ENCODE data around the gene PIK3C2G.

The PIK3C2G gene

DNA sequence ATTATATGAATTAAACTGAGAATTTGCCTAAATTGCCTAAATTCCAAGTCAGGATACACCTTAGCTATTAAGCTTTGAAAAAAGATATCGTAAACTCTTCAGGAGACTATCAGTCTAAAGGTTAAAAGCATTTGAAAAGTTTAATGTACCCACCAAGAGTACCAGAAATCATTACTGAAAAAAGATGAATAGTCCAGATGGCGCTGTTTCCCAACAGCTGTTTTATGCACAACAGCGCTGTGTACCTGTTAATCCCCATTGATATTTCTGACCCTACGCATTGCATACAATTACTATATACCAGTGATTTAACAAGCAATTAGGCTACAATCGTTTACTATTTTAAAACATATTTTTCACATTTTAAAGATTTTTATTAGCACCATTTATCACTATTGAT is 291.5 kb downstream of the PIK3C2G start:
- DNase-seq (ENCODE audit: low spot score) = no peak

GRCh38 chr12:18556161-18556560 is 294.8 kb downstream of the PIK3C2G start:
- no peak for DNase-seq (ENCODE audit: low spot score)

DNA sequence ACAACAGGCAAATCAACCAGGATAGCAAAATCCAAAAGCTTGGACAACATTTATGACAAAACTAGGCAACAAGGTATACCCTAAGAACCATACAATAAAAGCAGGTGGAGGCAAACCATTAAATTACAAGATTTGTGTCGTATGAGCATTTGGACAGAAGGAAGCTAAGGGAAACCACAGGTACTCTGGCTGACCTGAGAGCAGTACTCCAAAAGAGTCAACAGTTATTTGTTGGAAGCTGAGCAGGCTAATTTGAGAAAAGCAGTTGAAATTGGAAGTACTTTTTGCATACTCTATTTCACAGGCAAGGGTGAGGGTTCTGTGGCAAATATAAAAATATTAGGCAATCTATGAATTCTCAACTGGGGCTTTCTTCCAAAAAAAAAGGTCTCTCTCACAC is 297.9 kb downstream of the PIK3C2G start:
- DNase-seq (ENCODE audit: low spot score) = no peak

DNA sequence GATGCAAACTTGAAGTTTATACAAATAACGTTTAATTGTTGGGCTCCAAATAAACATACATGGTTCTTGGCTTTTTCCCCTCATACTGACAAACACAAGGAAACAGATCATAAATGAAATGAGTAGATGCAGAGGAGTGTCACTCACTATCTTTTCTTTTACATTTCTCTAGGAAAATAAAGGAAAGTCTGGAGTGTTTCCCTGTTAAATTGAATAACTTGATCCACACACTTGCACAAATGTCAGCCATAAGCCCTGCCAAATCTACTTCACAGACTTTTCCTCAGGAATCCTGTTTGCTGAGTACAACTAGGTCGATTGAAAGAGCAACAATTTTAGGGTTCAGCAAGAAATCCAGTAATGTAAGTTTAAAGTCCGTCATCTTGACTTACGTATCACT is 301.2 kb downstream of the PIK3C2G start:
- no peak for DNase-seq (ENCODE audit: low spot score)

- no peak for DNase-seq (ENCODE audit: low spot score)
These were observed 303.0 kb downstream of the PIK3C2G start for GRCh38 chr12:18564306-18564705.

GRCh38 chr12:18567787-18568186 is 306.5 kb downstream of the PIK3C2G start:
- DNase-seq (ENCODE audit: low spot score) = no peak

- DNase-seq (ENCODE audit: low spot score) = no peak
These were observed 309.2 kb downstream of the PIK3C2G start for GRCh38 chr12:18570543-18570942.

GRCh38 chr12:18576104-18576626 is 314.8 kb downstream of the PIK3C2G start:
- no peak for DNase-seq (ENCODE audit: low spot score)

- no peak for DNase-seq (ENCODE audit: low spot score)
These were observed 315.3 kb downstream of the PIK3C2G start for GRCh38 chr12:18576648-18577047.

DNA sequence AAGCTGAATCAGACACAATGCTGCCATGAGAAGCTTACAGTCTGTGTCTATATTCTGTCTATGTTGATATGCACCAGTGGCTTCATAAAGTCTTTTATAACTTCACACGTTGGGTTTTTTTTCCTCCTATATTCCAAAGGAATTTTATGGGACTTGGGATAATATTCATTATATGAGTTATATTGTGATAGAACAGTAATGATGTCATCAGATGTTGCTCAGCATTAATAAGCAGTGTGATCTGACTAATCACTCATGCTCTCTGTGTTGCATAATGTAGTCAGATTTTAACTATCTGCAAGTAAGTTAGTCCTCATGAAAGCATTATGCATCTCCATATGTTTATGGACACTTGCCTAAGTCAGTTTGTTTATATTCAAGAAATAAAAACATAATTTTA is 316.9 kb downstream of the PIK3C2G start:
- DNase-seq (ENCODE audit: low spot score) = no peak

GRCh38 chr12:18580291-18580690 is 319.0 kb downstream of the PIK3C2G start:
- no peak for DNase-seq (ENCODE audit: low spot score)

DNA sequence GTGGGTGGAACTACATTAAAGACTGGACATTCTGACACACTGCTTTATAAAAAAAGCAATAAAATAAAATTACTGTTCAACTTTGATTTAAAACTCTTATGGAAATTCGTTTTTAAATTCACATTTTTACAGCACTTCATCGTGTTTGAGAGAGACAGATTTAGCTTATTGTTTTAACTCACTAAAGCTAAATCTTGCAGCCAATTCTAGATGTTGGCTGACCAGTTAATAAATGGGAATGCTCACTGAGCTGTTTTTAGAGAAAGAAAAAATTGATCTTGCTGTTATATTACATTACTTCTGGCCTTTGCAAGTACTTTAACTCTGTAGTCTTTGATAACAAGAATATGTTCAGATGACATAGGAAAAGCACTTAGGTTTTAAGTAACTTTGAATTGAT is 319.4 kb downstream of the PIK3C2G start:
- DNase-seq (ENCODE audit: low spot score) = no peak

GRCh38 chr12:18581232-18581962 is 320.1 kb downstream of the PIK3C2G start:
- no peak for DNase-seq (ENCODE audit: low spot score)

DNA sequence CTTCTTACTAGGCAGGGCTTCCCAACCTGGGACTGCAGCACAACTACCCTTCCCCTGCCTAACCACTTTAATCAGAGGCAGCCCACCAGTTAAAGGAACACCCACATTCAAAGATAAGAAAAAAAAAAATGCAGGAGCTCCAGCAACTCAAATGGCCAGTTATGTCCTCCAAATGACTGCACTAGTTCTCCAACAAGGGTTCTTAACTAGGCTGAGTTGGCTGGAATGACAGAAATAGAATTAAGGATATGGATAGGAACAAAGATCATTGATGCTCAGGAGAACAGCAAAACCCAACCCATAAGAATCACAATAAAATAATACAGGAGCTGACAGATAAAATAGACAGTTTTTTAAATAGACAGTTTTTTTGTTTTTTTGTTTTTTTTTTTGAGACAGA is 322.3 kb downstream of the PIK3C2G start:
- no peak for DNase-seq (ENCODE audit: low spot score)

DNA sequence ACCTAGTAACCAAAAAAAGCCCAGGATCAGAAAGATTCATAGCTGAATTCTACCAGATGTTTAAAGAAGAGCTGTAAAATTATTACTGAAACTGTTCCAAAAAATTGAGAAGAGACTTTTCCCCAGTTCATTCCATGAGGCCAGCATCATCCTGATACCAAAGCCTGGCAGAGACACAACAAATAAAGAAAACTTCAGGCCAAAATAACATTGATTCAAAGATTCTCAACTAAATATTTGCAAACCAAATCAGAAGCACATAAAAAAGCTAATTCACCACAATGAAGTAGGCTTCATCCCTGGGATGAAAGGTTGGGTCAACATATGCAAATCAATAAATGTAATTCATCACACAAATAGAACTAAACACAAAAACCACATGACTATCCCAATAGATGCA is 325.3 kb downstream of the PIK3C2G start:
- no peak for DNase-seq (ENCODE audit: low spot score)

GRCh38 chr12:18589316-18589715 is 328.0 kb downstream of the PIK3C2G start:
- DNase-seq (ENCODE audit: low spot score) = no peak

DNA sequence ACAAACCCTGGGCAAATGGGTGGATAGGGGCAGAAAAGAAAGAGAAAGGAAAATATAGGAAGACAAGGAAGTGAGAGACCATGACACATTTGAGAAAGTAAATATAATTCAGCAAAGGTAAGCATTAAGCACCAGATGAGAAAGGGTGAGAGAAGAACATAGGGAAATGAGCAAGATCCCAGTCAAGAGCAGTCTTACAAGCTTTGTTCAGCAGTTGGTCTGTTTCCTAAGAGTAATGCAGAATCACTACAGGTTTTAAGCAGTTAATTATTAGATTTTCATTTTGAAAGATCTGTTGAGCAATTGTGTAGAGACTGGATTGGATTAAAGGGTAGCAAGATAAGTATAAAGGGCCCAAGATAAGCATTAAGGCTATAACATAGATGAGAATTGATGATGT is 330.2 kb downstream of the PIK3C2G start:
- DNase-seq (ENCODE audit: low spot score) = no peak

- DNase-seq (ENCODE audit: low spot score) = no peak
These were observed 334.1 kb downstream of the PIK3C2G start for GRCh38 chr12:18595412-18595811.

DNA sequence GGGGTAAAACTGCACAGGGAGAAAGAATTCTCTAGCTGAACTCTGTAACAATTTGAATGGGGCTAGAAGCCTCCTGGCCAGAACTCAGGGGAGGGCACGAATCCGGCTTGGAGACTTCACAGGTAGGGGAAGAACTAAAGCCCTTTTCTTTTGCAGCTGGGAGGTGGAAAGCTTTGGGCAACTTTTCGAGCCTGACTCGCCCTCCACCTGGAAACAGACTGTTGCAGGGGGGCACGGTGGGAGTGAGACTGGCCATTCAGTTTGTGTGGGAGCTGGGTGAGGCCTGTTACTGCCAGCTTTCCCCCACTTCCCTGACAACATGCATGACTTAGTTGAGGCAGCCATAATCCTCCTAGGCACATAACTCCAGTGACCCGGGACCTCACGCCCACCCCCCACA is 340.6 kb downstream of the PIK3C2G start:
- DNase-seq (ENCODE audit: low spot score) = no peak

DNA sequence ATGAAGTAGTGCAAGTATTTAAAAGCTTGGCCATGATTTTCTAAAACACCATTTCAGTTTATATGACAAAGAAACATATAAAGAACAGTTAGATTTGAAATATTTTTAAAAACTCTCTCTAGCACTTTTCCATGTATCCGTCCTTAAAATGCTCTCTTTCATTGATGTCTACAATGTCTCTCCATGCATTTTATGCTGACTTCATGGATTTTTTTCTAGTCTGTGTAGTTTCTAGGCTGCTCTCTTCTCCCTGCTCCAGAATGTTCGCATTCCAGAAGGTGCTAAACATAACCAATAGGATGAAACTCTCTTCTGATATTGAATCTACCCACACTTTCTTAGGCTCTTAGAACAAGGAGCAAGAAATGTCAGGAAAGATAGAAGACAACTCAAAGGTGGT is 351.7 kb downstream of the PIK3C2G start:
- no peak for DNase-seq (ENCODE audit: low spot score)

GRCh38 chr12:18620986-18621385 is 359.7 kb downstream of the PIK3C2G start:
- no peak for DNase-seq (ENCODE audit: low spot score)

GRCh38 chr12:18629445-18629844 is 368.1 kb downstream of the PIK3C2G start:
- no peak for DNase-seq (ENCODE audit: low spot score)

DNA sequence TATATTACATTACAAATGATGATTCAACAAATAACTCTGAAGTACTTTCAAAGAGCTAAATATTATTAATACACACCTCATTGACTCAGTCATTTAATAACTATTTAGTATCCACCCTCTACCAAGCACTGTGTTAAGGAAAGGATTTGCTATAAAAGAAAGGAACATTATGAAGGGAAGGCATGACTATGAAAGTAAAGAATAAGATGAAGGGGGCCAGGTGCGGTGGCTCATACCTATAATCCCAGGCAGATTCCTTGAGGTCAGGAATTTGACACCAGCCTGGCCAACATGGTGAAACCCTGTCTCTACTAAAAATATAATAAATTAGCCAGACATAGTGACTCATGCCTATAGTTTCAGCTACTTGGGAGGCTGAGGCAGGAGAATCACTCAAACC is 368.6 kb downstream of the PIK3C2G start:
- DNase-seq (ENCODE audit: low spot score) = no peak

DNA sequence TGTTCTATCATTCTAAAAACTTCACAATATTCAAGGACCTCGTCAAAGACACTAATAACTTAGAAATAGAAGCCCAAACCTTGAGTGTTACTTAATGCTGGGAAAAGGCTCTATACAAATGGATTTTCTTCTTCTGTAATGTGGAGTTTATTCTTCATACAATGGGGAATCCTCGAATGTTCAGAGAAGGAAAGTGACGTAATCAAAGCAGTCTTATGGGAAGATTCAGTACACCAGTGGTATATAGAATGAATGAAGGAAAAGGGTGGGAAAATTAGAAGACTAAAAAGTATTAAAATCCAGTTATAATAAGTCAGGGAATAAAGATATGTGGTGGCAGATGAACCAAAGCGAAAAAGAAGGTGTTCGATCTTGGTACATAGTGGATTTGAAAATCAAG is 370.0 kb downstream of the PIK3C2G start:
- DNase-seq (ENCODE audit: low spot score) = no peak
